A549 (cell line): Measurements from ENCODE around the gene GLIS1. TPM values are rescaled to one million over a fixed set of nuclear protein-coding genes. Genes with fewer than 3 reads are reported as not detected.

ENCODE experiments used
- ATAC-seq, 2 experiments: fragments of 200-7000 bp in 1 of 2; fragments of >200 bp in 1 of 2; cut with Nextera tagmentation in 1 of 2; cut with Tn5 transposase in 1 of 2; 3 replicates each; pipeline versions ENCODE4 v1.8.0 to v1.9.1; 2018 to 2020; ENCODE audit warnings: mild to moderate bottlenecking in 1 of 2, moderate library complexity in 1 of 2
- CTCF ChIA-PET: fragments of 300-600 bp; sonication (Branson Sonifier 250); formaldehyde crosslinking; extraction: SDS; loops from one replicate; lab custom pipeline; 2021; ENCODE audit warnings: antibody characterized with exemption, inconsistent platforms; lab: Yijun Ruan, JAX
- POLR2A ChIA-PET: fragments of 350-600 bp; formaldehyde crosslinking; extraction: SDS; loops from one replicate; lab custom pipeline; 2021; ENCODE audit warnings: antibody characterized with exemption, inconsistent platforms; lab: Yijun Ruan, JAX
- DNase-seq, 2 experiments: peaks; one replicate each; pipeline versions ENCODE4 v3.0.0 to v3.0.0-alpha.2; 2011 to 2016; ENCODE audit warnings: low read depth in 1 of 2, low spot score in 1 of 2
- FAIRE-seq: peaks from 2 replicates; lab custom pipeline; 2011; peaks lifted over from hg19 to GRCh38; lab: Jason Lieb, UNC
- H3K27ac ChIP-seq, 2 experiments: fragments of >200 bp; sonication (Bioruptor Twin); formaldehyde crosslinking; 3 replicates each; pipeline ENCODE4 v1.5.1; 2016 to 2017
- H3K4me1 ChIP-seq: fragments of >200 bp; sonication (Bioruptor Twin); formaldehyde crosslinking; 3 replicates; pipeline ENCODE4 v1.6.1; 2016
- H3K4me2 ChIP-seq: fragments of >200 bp; sonication (Bioruptor Twin); formaldehyde crosslinking; 3 replicates; pipeline ENCODE4 v1.6.1; 2016
- H3K4me3 ChIP-seq: fragments of >200 bp; sonication (Bioruptor Twin); formaldehyde crosslinking; 3 replicates; pipeline ENCODE4 v1.5.1; 2016
- H3K9me3 ChIP-seq: fragments of >200 bp; sonication (Bioruptor Twin); formaldehyde crosslinking; 3 replicates; pipeline ENCODE4 v1.6.1; 2016
- CBX2 ChIP-seq: fragments of 200-600 bp; sonication (generic); IDR thresholded peaks from 2 replicates; pipeline ENCODE4 v1.6.1; 2016; ENCODE audit warnings: low read depth, mild to moderate bottlenecking, borderline replicate concordance
- CEBPB ChIP-seq, 2 experiments: fragments of >200 bp in 1 of 2; sonication (Bioruptor Twin) in 1 of 2; formaldehyde crosslinking in 1 of 2; IDR thresholded peaks; 2 replicates each; pipeline ENCODE4 v1.6.1; 2012 to 2016
- CHD2 ChIP-seq: fragments of 150-350 bp; IDR thresholded peaks from 2 replicates; pipeline ENCODE4 v1.6.1; 2014; ENCODE audit warnings: low read length; ENCODE audit not compliant: partially characterized antibody
- CHD4 ChIP-seq: fragments of 200-600 bp; sonication (generic); IDR thresholded peaks from 2 replicates; pipeline ENCODE4 v1.6.1; 2016; ENCODE audit warnings: antibody characterized with exemption, mild to moderate bottlenecking, borderline replicate concordance
- EHF ChIP-seq: fragments of 250-450 bp; sonication (Bioruptor Pico); IDR thresholded peaks from 2 replicates; pipeline ENCODE4 v1.5.0; 2020; ENCODE audit warnings: mild to moderate bottlenecking
- EP300 ChIP-seq, 2 experiments: fragments of >200 bp; sonication (Bioruptor Twin); formaldehyde crosslinking; IDR thresholded peaks; 2 replicates in 1 of 2; 3 replicates in 1 of 2; pipeline ENCODE4 v1.6.1; 2016 to 2017
- FOSB ChIP-seq: fragments of 250-450 bp; sonication (Bioruptor Pico); IDR thresholded peaks from 2 replicates; pipeline ENCODE4 v1.5.0; 2020; ENCODE audit warnings: mild to moderate bottlenecking, moderate library complexity
- FOSL2 ChIP-seq, 2 experiments: fragments of 450-650 bp in 1 of 2; fragments of >200 bp in 1 of 2; sonication (Bioruptor Twin) in 1 of 2; formaldehyde crosslinking; IDR thresholded peaks; 2 replicates each; pipeline versions ENCODE4 v1.5.0 to v1.6.1; 2016 to 2020; ENCODE audit warnings: mild to moderate bottlenecking in 1 of 2, moderate library complexity in 1 of 2
- FOXS1 ChIP-seq: fragments of 250-450 bp; sonication (Bioruptor Pico); IDR thresholded peaks from 2 replicates; pipeline ENCODE4 v1.5.0; 2020; ENCODE audit warnings: mild to moderate bottlenecking, moderate library complexity
- JUNB ChIP-seq: fragments of >200 bp; sonication (Bioruptor Twin); formaldehyde crosslinking; IDR thresholded peaks from 2 replicates; pipeline ENCODE4 v1.6.1; 2016
- KDM1A ChIP-seq: fragments of 200-600 bp; sonication (generic); IDR thresholded peaks from 2 replicates; pipeline ENCODE4 v1.6.1; 2016; ENCODE audit warnings: low read depth, mild to moderate bottlenecking
- KDM5A ChIP-seq: fragments of 200-600 bp; sonication (generic); IDR thresholded peaks from 2 replicates; pipeline ENCODE4 v1.6.1; 2016; ENCODE audit warnings: antibody characterized with exemption, mild to moderate bottlenecking
- MAZ ChIP-seq: fragments of 150-350 bp; IDR thresholded peaks from 2 replicates; pipeline ENCODE4 v1.6.1; 2014; ENCODE audit warnings: antibody characterized with exemption, low read depth, low read length, borderline replicate concordance
- NFE2L2 ChIP-seq: fragments of 150-350 bp; conservative IDR thresholded peaks from 2 replicates; pipeline ENCODE4 v1.6.1; 2014; ENCODE audit warnings: low read length
- NPAS2 ChIP-seq: fragments of 250-450 bp; sonication (Bioruptor Pico); IDR thresholded peaks from 2 replicates; pipeline ENCODE4 v1.8.0; 2022; ENCODE audit warnings: mild to moderate bottlenecking, moderate library complexity, borderline replicate concordance
- PHF8 ChIP-seq: fragments of 200-600 bp; sonication (generic); IDR thresholded peaks from 2 replicates; pipeline ENCODE4 v1.6.1; 2016; ENCODE audit warnings: low read depth, mild to moderate bottlenecking, antibody characterized with exemption, moderate library complexity, borderline replicate concordance
- POLR2A ChIP-seq: IDR thresholded peaks from 2 replicates; pipeline ENCODE4 v1.6.1; 2012; ENCODE audit warnings: mild to moderate bottlenecking, low read length
- POLR2AphosphoS2 ChIP-seq: conservative IDR thresholded peaks from 2 replicates; pipeline ENCODE4 v1.6.1; 2012; ENCODE audit warnings: low read length, improper control_type of control experiment, inconsistent platforms
- RARB ChIP-seq: fragments of 250-450 bp; sonication (Bioruptor Pico); IDR thresholded peaks from 2 replicates; pipeline ENCODE4 v1.8.0; 2021; ENCODE audit warnings: mild to moderate bottlenecking, moderate library complexity
- RCOR1 ChIP-seq: fragments of 150-350 bp; IDR thresholded peaks from 2 replicates; pipeline ENCODE4 v1.6.1; 2014; ENCODE audit warnings: antibody characterized with exemption, low read length, low read depth
- RFX5 ChIP-seq: fragments of 450-650 bp; IDR thresholded peaks from 2 replicates; pipeline ENCODE4 v1.7.1; 2014; ENCODE audit warnings: antibody characterized with exemption, mild to moderate bottlenecking, moderate library complexity
- SREBF2 ChIP-seq: fragments of 450-650 bp; IDR thresholded peaks from 2 replicates; pipeline ENCODE4 v1.6.1; 2014; ENCODE audit warnings: mild to moderate bottlenecking, moderate library complexity
- ZFP36 ChIP-seq: fragments of 450-650 bp; IDR thresholded peaks from 2 replicates; pipeline ENCODE4 v1.6.1; 2014; ENCODE audit warnings: borderline replicate concordance; ENCODE audit not compliant: partially characterized antibody
- ZNF302 ChIP-seq: fragments of 250-450 bp; sonication (Bioruptor Pico); IDR thresholded peaks from 2 replicates; pipeline ENCODE4 v1.9.0; 2021; ENCODE audit warnings: inconsistent platforms, mild to moderate bottlenecking, moderate library complexity
- ZSCAN20 ChIP-seq: fragments of 250-450 bp; sonication (Bioruptor Pico); IDR thresholded peaks from 2 replicates; pipeline ENCODE4 v1.8.0; 2022; ENCODE audit warnings: mild to moderate bottlenecking, moderate library complexity
- WGBS: methylation state at CpG from one replicate; pipeline ENCODE4 v1.1.6; 2017; ENCODE audit errors: missing lambda C conversion rate; 5-methylcytosine and 5-hydroxymethylcytosine counted together
- polyA plus RNA-seq, 4 experiments: library from polyadenylated mRNA; depleted of rRNA in 3 of 4; stranded (reverse); fragments of >200 nt; fragmentation: RNase III in 1 of 4; extraction: RNeasy Plus Mini Kit Qiagen cat#74134 plus additional on column Dnase treatment in 1 of 4; gene quantifications; 2 replicates in 3 of 4; 3 replicates in 1 of 4; pipeline ENCODE4 v1.2.3, GENCODE V29; 2011 to 2017
- TF ChIP-seq, protein P1 (sequence below): IDR thresholded peaks from 2 replicates; pipeline ENCODE4 v1.6.1; 2012
- TF ChIP-seq, protein P2 (sequence below): IDR thresholded peaks from 2 replicates; pipeline ENCODE4 v1.6.1; 2012
- TF ChIP-seq, protein P3 (sequence below): IDR thresholded peaks from 2 replicates; pipeline ENCODE4 v1.6.1; 2012; ENCODE audit warnings: low read depth, borderline replicate concordance
- TF ChIP-seq, protein P4 (sequence below): fragments of 150-350 bp; IDR thresholded peaks from 2 replicates; pipeline ENCODE4 v1.6.1; 2014; ENCODE audit warnings: low read depth, mild to moderate bottlenecking, low read length
- TF ChIP-seq, protein P5 (sequence below): fragments of 250-450 bp; sonication (Bioruptor Pico); IDR thresholded peaks from 2 replicates; pipeline ENCODE4 v1.5.0; 2020; ENCODE audit warnings: low read depth, mild to moderate bottlenecking, moderate library complexity
- TF ChIP-seq, protein P6 (sequence below): fragments of 450-650 bp; IDR thresholded peaks from 2 replicates; pipeline ENCODE4 v1.6.1; 2014; ENCODE audit warnings: antibody characterized with exemption
- TF ChIP-seq, protein P7 (sequence below): fragments of 250-450 bp; sonication (Bioruptor Pico); IDR thresholded peaks from 2 replicates; pipeline ENCODE4 v1.5.0; 2021; ENCODE audit warnings: mild to moderate bottlenecking, moderate library complexity, borderline replicate concordance
- TF ChIP-seq, protein P8 (sequence below): fragments of >200 bp; sonication (Bioruptor Twin); formaldehyde crosslinking; IDR thresholded peaks from 2 replicates; pipeline ENCODE4 v1.6.1; 2016

GLIS1 gene
- polyA plus RNA-seq, 2 of the 4 experiments (the other 2 are of a cell fraction) = 0.04 TPM; not detected in 1

DNA sequence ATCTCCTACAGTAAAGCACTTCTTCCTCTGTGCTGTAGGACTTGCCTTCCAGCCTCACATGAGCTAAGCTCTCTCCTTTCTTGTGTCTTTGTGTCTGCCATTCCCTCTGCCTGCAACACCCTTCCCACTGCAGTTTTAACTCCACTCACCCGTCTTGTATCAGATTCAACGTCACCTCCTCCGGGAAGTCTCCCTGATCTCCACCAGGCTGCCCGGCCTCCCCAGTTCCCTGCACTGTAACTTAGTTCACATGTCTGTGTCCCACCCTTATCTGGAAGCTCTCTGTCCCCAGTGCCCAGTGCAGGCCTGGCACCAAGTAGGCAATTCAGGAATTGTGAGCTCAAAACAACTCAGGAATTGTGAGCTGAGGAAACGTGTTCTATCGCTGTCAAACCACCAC, 96.4 kb downstream of the GLIS1 start:
- Histone ChIP-seq H3K9me3 (no peaks in the 10 kb centered on the region), H3K4me1 (no peaks in the 10 kb centered on the region), H3K4me2 (no peak overlapping the region), H3K4me3 (no peak overlapping the region), H3K27ac (no peak overlapping the region)
- 70% methylated on average over 4 of the region's 6 CpGs for WGBS
- TF ChIP-seq ZNF302 (no peak), EHF (CRISPR knock-in tag) (no peak), RCOR1 (no peak), NPAS2 (CRISPR knock-in tag) (no peak), FOSL2 (IDR thresholded peaks at IDR 0.05) (no peak), FOSL2 (CRISPR knock-in tag; IDR thresholded peaks at IDR 0.05) (no peak), EP300 (IDR thresholded peaks at IDR 0.05) (no peak), ZFP36 (no peak), CBX2 (no peak), KDM1A (no peak), POLR2AphosphoS2 (no peak), KDM5A (no peak), NFE2L2 (no peak), RARB (CRISPR knock-in tag) (no peak), FOSB (CRISPR knock-in tag) (no peak)
- TF ChIP-seq, protein P1, sequence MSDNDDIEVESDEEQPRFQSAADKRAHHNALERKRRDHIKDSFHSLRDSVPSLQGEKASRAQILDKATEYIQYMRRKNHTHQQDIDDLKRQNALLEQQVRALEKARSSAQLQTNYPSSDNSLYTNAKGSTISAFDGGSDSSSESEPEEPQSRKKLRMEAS = no peak
- TF ChIP-seq, protein P2, sequence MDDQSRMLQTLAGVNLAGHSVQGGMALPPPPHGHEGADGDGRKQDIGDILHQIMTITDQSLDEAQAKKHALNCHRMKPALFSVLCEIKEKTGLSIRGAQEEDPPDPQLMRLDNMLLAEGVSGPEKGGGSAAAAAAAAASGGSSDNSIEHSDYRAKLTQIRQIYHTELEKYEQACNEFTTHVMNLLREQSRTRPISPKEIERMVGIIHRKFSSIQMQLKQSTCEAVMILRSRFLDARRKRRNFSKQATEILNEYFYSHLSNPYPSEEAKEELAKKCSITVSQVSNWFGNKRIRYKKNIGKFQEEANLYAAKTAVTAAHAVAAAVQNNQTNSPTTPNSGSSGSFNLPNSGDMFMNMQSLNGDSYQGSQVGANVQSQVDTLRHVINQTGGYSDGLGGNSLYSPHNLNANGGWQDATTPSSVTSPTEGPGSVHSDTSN = no peak
- TF ChIP-seq, protein P3, sequence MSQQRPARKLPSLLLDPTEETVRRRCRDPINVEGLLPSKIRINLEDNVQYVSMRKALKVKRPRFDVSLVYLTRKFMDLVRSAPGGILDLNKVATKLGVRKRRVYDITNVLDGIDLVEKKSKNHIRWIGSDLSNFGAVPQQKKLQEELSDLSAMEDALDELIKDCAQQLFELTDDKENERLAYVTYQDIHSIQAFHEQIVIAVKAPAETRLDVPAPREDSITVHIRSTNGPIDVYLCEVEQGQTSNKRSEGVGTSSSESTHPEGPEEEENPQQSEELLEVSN = no peak
- TF ChIP-seq, protein P4, sequence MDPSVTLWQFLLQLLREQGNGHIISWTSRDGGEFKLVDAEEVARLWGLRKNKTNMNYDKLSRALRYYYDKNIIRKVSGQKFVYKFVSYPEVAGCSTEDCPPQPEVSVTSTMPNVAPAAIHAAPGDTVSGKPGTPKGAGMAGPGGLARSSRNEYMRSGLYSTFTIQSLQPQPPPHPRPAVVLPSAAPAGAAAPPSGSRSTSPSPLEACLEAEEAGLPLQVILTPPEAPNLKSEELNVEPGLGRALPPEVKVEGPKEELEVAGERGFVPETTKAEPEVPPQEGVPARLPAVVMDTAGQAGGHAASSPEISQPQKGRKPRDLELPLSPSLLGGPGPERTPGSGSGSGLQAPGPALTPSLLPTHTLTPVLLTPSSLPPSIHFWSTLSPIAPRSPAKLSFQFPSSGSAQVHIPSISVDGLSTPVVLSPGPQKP = no peak
- TF ChIP-seq, protein P5, sequence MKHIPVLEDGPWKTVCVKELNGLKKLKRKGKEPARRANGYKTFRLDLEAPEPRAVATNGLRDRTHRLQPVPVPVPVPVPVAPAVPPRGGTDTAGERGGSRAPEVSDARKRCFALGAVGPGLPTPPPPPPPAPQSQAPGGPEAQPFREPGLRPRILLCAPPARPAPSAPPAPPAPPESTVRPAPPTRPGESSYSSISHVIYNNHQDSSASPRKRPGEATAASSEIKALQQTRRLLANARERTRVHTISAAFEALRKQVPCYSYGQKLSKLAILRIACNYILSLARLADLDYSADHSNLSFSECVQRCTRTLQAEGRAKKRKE = no peak
- TF ChIP-seq, protein P6, sequence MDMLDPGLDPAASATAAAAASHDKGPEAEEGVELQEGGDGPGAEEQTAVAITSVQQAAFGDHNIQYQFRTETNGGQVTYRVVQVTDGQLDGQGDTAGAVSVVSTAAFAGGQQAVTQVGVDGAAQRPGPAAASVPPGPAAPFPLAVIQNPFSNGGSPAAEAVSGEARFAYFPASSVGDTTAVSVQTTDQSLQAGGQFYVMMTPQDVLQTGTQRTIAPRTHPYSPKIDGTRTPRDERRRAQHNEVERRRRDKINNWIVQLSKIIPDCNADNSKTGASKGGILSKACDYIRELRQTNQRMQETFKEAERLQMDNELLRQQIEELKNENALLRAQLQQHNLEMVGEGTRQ = no peak
- no peak for DNase-seq
- POLR2A ChIA-PET = no interaction called here
- CTCF ChIA-PET = interaction anchor here (2.1 kb wide), 1 partner anchor 18 kb away, joined by 5 read pairs; no protein-coding TSS in a partner anchor
- no peak for ATAC-seq
- no peak for FAIRE-seq

DNA sequence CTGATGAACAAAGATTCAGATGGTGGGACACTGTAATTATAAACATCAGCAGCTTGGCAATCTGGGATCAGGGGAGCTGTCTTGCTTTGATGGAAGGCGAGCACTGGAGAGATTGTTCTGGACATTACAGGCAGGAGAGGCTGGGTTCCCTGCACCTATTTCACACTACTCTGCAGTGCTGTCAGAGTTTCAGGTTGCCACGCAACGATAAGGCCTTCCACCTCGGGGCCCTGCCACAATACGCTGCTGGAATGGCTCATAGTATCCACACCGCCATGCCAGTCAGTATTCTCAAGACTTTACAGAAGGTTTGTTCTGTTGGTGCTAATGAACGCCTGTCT, 96.8 kb downstream of the GLIS1 start:
- FAIRE-seq (no peak), DNase-seq (no peak), ATAC-seq (no peak)
- Histone ChIP-seq H3K4me2 (no peak overlapping the region), H3K27ac (no peak overlapping the region), H3K4me3 (no peak overlapping the region), H3K9me3 (no peaks in the 10 kb centered on the region), H3K4me1 (no peaks in the 10 kb centered on the region)
- ChIA-PET POLR2A (no interaction called here), CTCF (interaction anchor here (2.1 kb wide), 1 partner anchor 18 kb away, joined by 5 read pairs; no protein-coding TSS in a partner anchor)
- WGBS = 71% methylated on average over 7 of the region's 7 CpGs
- TF ChIP-seq ZNF302 (no peak), SREBF2 (no peak), CEBPB (IDR thresholded peaks at IDR 0.05) (no peak), FOXS1 (CRISPR knock-in tag) (no peak), POLR2AphosphoS2 (no peak), RFX5 (no peak), ZFP36 (no peak), JUNB (no peak), CHD2 (no peak), MAZ (no peak), POLR2A (no peak), FOSL2 (IDR thresholded peaks at IDR 0.05) (no peak), FOSL2 (CRISPR knock-in tag; IDR thresholded peaks at IDR 0.05) (no peak), CHD4 (no peak), ZSCAN20 (CRISPR knock-in tag) (no peak), PHF8 (no peak)
- TF ChIP-seq, protein P7, sequence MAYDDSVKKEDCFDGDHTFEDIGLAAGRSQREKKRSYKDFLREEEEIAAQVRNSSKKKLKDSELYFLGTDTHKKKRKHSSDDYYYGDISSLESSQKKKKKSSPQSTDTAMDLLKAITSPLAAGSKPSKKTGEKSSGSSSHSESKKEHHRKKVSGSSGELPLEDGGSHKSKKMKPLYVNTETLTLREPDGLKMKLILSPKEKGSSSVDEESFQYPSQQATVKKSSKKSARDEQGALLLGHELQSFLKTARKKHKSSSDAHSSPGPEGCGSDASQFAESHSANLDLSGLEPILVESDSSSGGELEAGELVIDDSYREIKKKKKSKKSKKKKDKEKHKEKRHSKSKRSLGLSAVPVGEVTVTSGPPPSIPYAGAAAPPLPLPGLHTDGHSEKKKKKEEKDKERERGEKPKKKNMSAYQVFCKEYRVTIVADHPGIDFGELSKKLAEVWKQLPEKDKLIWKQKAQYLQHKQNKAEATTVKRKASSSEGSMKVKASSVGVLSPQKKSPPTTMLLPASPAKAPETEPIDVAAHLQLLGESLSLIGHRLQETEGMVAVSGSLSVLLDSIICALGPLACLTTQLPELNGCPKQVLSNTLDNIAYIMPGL (CRISPR knock-in tag) = no peak
- TF ChIP-seq, protein P8, sequence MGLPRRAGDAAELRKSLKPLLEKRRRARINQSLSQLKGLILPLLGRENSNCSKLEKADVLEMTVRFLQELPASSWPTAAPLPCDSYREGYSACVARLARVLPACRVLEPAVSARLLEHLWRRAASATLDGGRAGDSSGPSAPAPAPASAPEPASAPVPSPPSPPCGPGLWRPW = no peak
